Gastrocnemius medialis (tissue), 4 donors: ENCODE data around the gene WDR82. TPM values are rescaled to one million over a fixed set of nuclear protein-coding genes. Genes with fewer than 3 reads are reported as not detected.

ENCODE experiments used
- ATAC-seq, 2 donors: fragments of 150-250 bp; one replicate each; pipeline ENCODE4 v1.9.1; 2016
- DNase-seq, 2 donors: peaks; one replicate each; pipeline ENCODE4 v3.0.0-alpha.2; 2019
- H3K27ac ChIP-seq, 4 donors: fragments of 200-600 bp; sonication (generic); 1 replicate in 1 of 4; 2 replicates in 3 of 4; pipeline ENCODE4 v1.5.1; 2016 to 2018; ENCODE audit warnings: mild to moderate bottlenecking in 2 of 4, moderate library complexity in 1 of 4
- H3K27me3 ChIP-seq, 3 donors: fragments of 200-600 bp; sonication (generic) in 2 of 3; 1 replicate in 1 of 3; 2 replicates in 2 of 3; pipeline versions ENCODE4 v1.5.1 to v1.6.0; 2016 to 2019; ENCODE audit warnings: mild to moderate bottlenecking in 1 of 3, moderate library complexity in 1 of 3
- H3K36me3 ChIP-seq, 2 donors: fragments of 200-600 bp; sonication (generic) in 1 of 2; one replicate each; pipeline ENCODE4 v1.5.1; 2017 to 2018
- H3K4me1 ChIP-seq, 2 donors: fragments of 200-600 bp; sonication (generic) in 1 of 2; one replicate each; pipeline ENCODE4 v1.5.1; 2016 to 2017; ENCODE audit warnings: mild to moderate bottlenecking in 2 of 2
- H3K4me3 ChIP-seq, 4 donors: fragments of 200-600 bp; sonication (generic) in 3 of 4; 1 replicate in 1 of 4; 2 replicates in 3 of 4; pipeline ENCODE4 v1.5.1; 2016 to 2019; ENCODE audit warnings: mild to moderate bottlenecking in 2 of 4
- H3K9me3 ChIP-seq, 3 donors: fragments of 200-600 bp; sonication (generic) in 2 of 3; 1 replicate in 1 of 3; 2 replicates in 2 of 3; pipeline ENCODE4 v1.5.1; 2016 to 2019
- CTCF ChIP-seq, 5 experiments: fragments of 450-650 bp in 3 of 5; fragments of 200-600 bp in 2 of 5; sonication (generic) in 2 of 5; IDR thresholded peaks in 4 of 5; conservative IDR thresholded peaks in 1 of 5; 1 replicate in 4 of 5; 2 replicates in 1 of 5; pipeline ENCODE4 v1.5.1; 2016 to 2019; ENCODE audit warnings: antibody characterized with exemption in 5 of 5, mild to moderate bottlenecking in 3 of 5, moderate library complexity in 3 of 5
- POLR2A ChIP-seq, 2 donors: fragments of 450-650 bp; IDR thresholded peaks; one replicate each; pipeline ENCODE4 v1.6.1; 2017; ENCODE audit warnings: antibody characterized with exemption in 2 of 2, mild to moderate bottlenecking in 2 of 2, moderate library complexity in 2 of 2
- in situ Hi-C, 4 donors: fragments of 200-750 bp; cut with MboI; loops; one replicate each; pipeline versions ENCODE4 v1.15.0 to v1.8.0; 2017; ENCODE audit warnings: low sequenced_read_pairs in 4 of 4
- intact Hi-C: fragments of 100-400 bp; cut with DNase I; formaldehyde crosslinking; loops from one replicate; pipeline ENCODE4 v1.15.1; 2023; ENCODE audit warnings: low total_unique reads
- total RNA-seq, 4 donors: library from RNA; depleted of rRNA; stranded (reverse); fragments of >200 nt; gene quantifications; one replicate each; pipeline versions ENCODE4 v1.1.0 to v1.2.3, GENCODE V29; 2016

The WDR82 gene
- total RNA-seq, 4 donors from 2014 or later, result 54.1 to 64.9 (median 59.3) TPM

GRCh38 chr3:52240886-52241370 lies 37.5 kb downstream of the WDR82 start:
- Histone ChIP-seq H3K27ac (peak overlapping the region; percentile 99 to 100 (median 100)), H3K27me3 (peaks cover 0 to 5% (median 0%) of the 10 kb centered on the region in 3 donors), H3K4me3 (no peak overlapping the region), H3K4me1 (peaks cover 42 to 44% of the 10 kb centered on the region in 2 donors), H3K9me3 (no peaks in the 10 kb centered on the region), H3K36me3 (no peaks in the 10 kb centered on the region)
- in situ Hi-C loops, result no loop called here
- DNase-seq (no peak), ATAC-seq (no peak)
- intact Hi-C loops, result no loop called here
- TF ChIP-seq CTCF (IDR thresholded peaks at IDR 0.05 in 4 of 5, conservative IDR thresholded peaks at IDR 0.05 in 1 of 5), result no peak

- no peaks in the 10 kb centered on the region for H3K36me3 ChIP-seq
- DNase-seq (peak; percentile 67 to 81), ATAC-seq (peak; percentile 13 to 34)
- in situ Hi-C loops (no loop called here), intact Hi-C loops (no loop called here)
- TF ChIP-seq CTCF (IDR thresholded peaks at IDR 0.05 in 4 of 5, conservative IDR thresholded peaks at IDR 0.05 in 1 of 5), result no peak
- peak in 1 of 2 donors; percentile 24 for TF ChIP-seq POLR2A (IDR thresholded peaks at IDR 0.05)
- H3K4me3 ChIP-seq, result peak overlapping the region in 1 of 4 donors; percentile 89
- H3K27me3 ChIP-seq, result peaks cover 0 to 5% (median 0%) of the 10 kb centered on the region in 3 donors
- H3K27ac ChIP-seq, result peak overlapping the region; percentile 99 to 100 (median 100)
- peaks cover 49% of the 10 kb centered on the region in 2 donors for H3K4me1 ChIP-seq
- H3K9me3 ChIP-seq, result no peaks in the 10 kb centered on the region
Observed at GRCh38 chr3:52240059-52240885, 38.2 kb downstream of the WDR82 start.

- Histone ChIP-seq H3K4me1 (peaks cover 50 to 54% of the 10 kb centered on the region in 2 donors), H3K27ac (peak within 1 kb of the TSS; percentile 99 to 100 (median 100)), H3K9me3 (no peaks in the 10 kb centered on the region), H3K27me3 (no peaks in the 10 kb centered on the region), H3K36me3 (no peaks in the 10 kb centered on the region), H3K4me3 (peak within 1 kb of the TSS; percentile 72 to 95 (median 90))
- peak; percentile 76 to 81 for TF ChIP-seq POLR2A (IDR thresholded peaks at IDR 0.05)
- TF ChIP-seq CTCF (IDR thresholded peaks at IDR 0.05 in 4 of 5, conservative IDR thresholded peaks at IDR 0.05 in 1 of 5), result peak in 4 of 5 experiments; percentile 31 to 60 (median 36)
- intact Hi-C loops (loop anchor here (5.0 to 10.0 kb wide), 2 partner anchors 213 to 606 kb away; partner anchors contain the start of gene TNNC1), in situ Hi-C loops (loop anchor here in 1 of 4 donors (10.0 kb wide), 1 partner anchor 106 kb away; no protein-coding TSS in a partner anchor)
- DNase-seq (peak; percentile 45 to 59), ATAC-seq (peak; percentile 20 to 28)
Observed at GRCh38 chr3:52238761-52239701, 39.4 kb downstream of the WDR82 start, which contains the start of gene TWF2. TWF2 (minus strand) TSS chr3:52239158; CDS start chr3:52239016, 142 bp downstream.

GRCh38 chr3:52238193-52238760 lies 40.2 kb downstream of the WDR82 start:
- Histone ChIP-seq H3K9me3 (no peaks in the 10 kb centered on the region), H3K27ac (peak overlapping the region; percentile 99 to 100 (median 100)), H3K4me1 (peaks cover 54 to 55% of the 10 kb centered on the region in 2 donors), H3K4me3 (peak overlapping the region; percentile 72 to 95 (median 90)), H3K27me3 (no peaks in the 10 kb centered on the region), H3K36me3 (no peaks in the 10 kb centered on the region)
- DNase-seq (no peak), ATAC-seq (no peak)
- TF ChIP-seq POLR2A (IDR thresholded peaks at IDR 0.05) (no peak), CTCF (IDR thresholded peaks at IDR 0.05 in 4 of 5, conservative IDR thresholded peaks at IDR 0.05 in 1 of 5) (no peak)
- in situ Hi-C loops (loop anchor here in 1 of 4 donors (10.0 kb wide), 1 partner anchor 107 kb away; no protein-coding TSS in a partner anchor), intact Hi-C loops (loop anchor here (5.0 to 10.0 kb wide), 2 partner anchors 214 to 607 kb away; partner anchors contain the start of gene TNNC1)
